ENCODE data around the gene LCN1. TPM values are rescaled to one million over a fixed set of nuclear protein-coding genes. Genes with fewer than 3 reads are reported as not detected.

Gene LCN1
- total RNA-seq, 1 experiment from 2014 or later = not detected

GRCh38 chr9:135491764-135492163 lies 29.5 kb upstream of the LCN1 start:
- intact Hi-C loops (cut with micrococcal nuclease) = no loop called here

GRCh38 chr9:135492886-135493669 lies 28.2 kb upstream of the LCN1 start:
- Histone ChIP-seq H3K4me2 (ENCODE audit: low read length) (no peak overlapping the region), H4K20me1 (ENCODE audit: low read length) (no peaks in the 10 kb centered on the region), H3K27me3 (ENCODE audit: low read length) (no peaks in the 10 kb centered on the region), H3K79me2 (ENCODE audit: low read length) (no peaks in the 10 kb centered on the region), H3K36me3 (ENCODE audit: low read depth, low read length) (no peaks in the 10 kb centered on the region), H3K9me3 (ENCODE audit: low read length) (no peaks in the 10 kb centered on the region), H3K9ac (ENCODE audit: low read length) (no peak overlapping the region), H3K27ac (ENCODE audit: low read length) (no peak overlapping the region), H2AFZ (ENCODE audit: low read length) (no peak overlapping the region), H3F3A (ENCODE audit: low read length, unreplicated experiment) (no peaks in the 10 kb centered on the region), H3K9me2 (replicated peaks; ENCODE audit: low read length) (no peaks in the 10 kb centered on the region), H3K4me3 (ENCODE audit: low read length) (no peak overlapping the region), H3K4me1 (ENCODE audit: insufficient read depth, low read length) (peaks cover 7% of the 10 kb centered on the region)
- no TSS peak for BruUV-seq (replicated peaks)
- intact Hi-C loops (cut with micrococcal nuclease) = no loop called here
- POLR2A ChIA-PET (ENCODE audit: unreplicated experiment) = no interaction called here
- TF ChIP-seq EZH2phosphoT487 (IDR thresholded peaks at IDR 0.05; ENCODE audit: borderline replicate concordance, low read length) = no peak
- no peak for TF ChIP-seq EZH2 (IDR thresholded peaks at IDR 0.05; ENCODE audit: low read length, unreplicated experiment)
- no peak for TF ChIP-seq CTCF (conservative IDR thresholded peaks at IDR 0.05; ENCODE audit: low read depth, low read length)
- ATAC-seq (no peak), DNase-seq (no peak)
- CTCF ChIA-PET = no interaction called here

More at GRCh38 chr9:135491764-135492163, 29.5 kb upstream of the LCN1 start:
- Histone ChIP-seq H3K9me3 (ENCODE audit: low read length) (no peaks in the 10 kb centered on the region), H3K4me2 (ENCODE audit: low read length) (no peak overlapping the region), H3K9ac (ENCODE audit: low read length) (no peak overlapping the region), H3K27ac (ENCODE audit: low read length) (no peak overlapping the region), H2AFZ (ENCODE audit: low read length) (no peak overlapping the region), H3K27me3 (ENCODE audit: low read length) (no peaks in the 10 kb centered on the region), H3K4me1 (ENCODE audit: insufficient read depth, low read length) (peaks cover 7% of the 10 kb centered on the region), H4K20me1 (ENCODE audit: low read length) (no peaks in the 10 kb centered on the region), H3K79me2 (ENCODE audit: low read length) (no peaks in the 10 kb centered on the region), H3K36me3 (ENCODE audit: low read depth, low read length) (no peaks in the 10 kb centered on the region), H3K4me3 (ENCODE audit: low read length) (no peak overlapping the region), H3K9me2 (replicated peaks; ENCODE audit: low read length) (no peaks in the 10 kb centered on the region), H3F3A (ENCODE audit: low read length, unreplicated experiment) (no peaks in the 10 kb centered on the region)
- BruUV-seq (replicated peaks) = no TSS peak
- ChIA-PET POLR2A (ENCODE audit: unreplicated experiment) (no interaction called here), CTCF (no interaction called here)
- ATAC-seq (no peak), DNase-seq (no peak)
- TF ChIP-seq EZH2phosphoT487 (IDR thresholded peaks at IDR 0.05; ENCODE audit: borderline replicate concordance, low read length) = no peak
- TF ChIP-seq EZH2 (IDR thresholded peaks at IDR 0.05; ENCODE audit: low read length, unreplicated experiment) = no peak
- no peak for TF ChIP-seq CTCF (conservative IDR thresholded peaks at IDR 0.05; ENCODE audit: low read depth, low read length)

- no peaks in the 10 kb centered on the region for H3K79me2 ChIP-seq (ENCODE audit: low read length)
- H3K27me3 ChIP-seq (ENCODE audit: low read length) = no peaks in the 10 kb centered on the region
- H3K9ac ChIP-seq (ENCODE audit: low read length) = no peak overlapping the region
- H2AFZ ChIP-seq (ENCODE audit: low read length) = no peak overlapping the region
- TF ChIP-seq CTCF (conservative IDR thresholded peaks at IDR 0.05; ENCODE audit: low read depth, low read length) = no peak
- TF ChIP-seq EZH2 (IDR thresholded peaks at IDR 0.05; ENCODE audit: low read length, unreplicated experiment) = no peak
- TF ChIP-seq EZH2phosphoT487 (IDR thresholded peaks at IDR 0.05; ENCODE audit: borderline replicate concordance, low read length) = no peak
- no peak for ATAC-seq
- CTCF ChIA-PET = no interaction called here
- BruUV-seq (replicated peaks) = no TSS peak
- H3F3A ChIP-seq (ENCODE audit: low read length, unreplicated experiment) = no peaks in the 10 kb centered on the region
- no peak overlapping the region for H3K4me2 ChIP-seq (ENCODE audit: low read length)
- POLR2A ChIA-PET (ENCODE audit: unreplicated experiment) = no interaction called here
- DNase-seq = no peak
- H3K36me3 ChIP-seq (ENCODE audit: low read depth, low read length) = no peaks in the 10 kb centered on the region
- H3K9me2 ChIP-seq (replicated peaks; ENCODE audit: low read length) = no peaks in the 10 kb centered on the region
- H3K9me3 ChIP-seq (ENCODE audit: low read length) = no peaks in the 10 kb centered on the region
- no peak overlapping the region for H3K27ac ChIP-seq (ENCODE audit: low read length)
- intact Hi-C loops (cut with micrococcal nuclease) = no loop called here
- no peak overlapping the region for H3K4me3 ChIP-seq (ENCODE audit: low read length)
- H3K4me1 ChIP-seq (ENCODE audit: insufficient read depth, low read length) = peaks cover 7% of the 10 kb centered on the region
- H4K20me1 ChIP-seq (ENCODE audit: low read length) = no peaks in the 10 kb centered on the region
These were observed 26.3 kb upstream of the LCN1 start for GRCh38 chr9:135494791-135495559.

Data from PC-3 (cell line).